Gastroesophageal sphincter (tissue), 4 donors: Measurements from ENCODE around the gene ZNF10. TPM values are rescaled to one million over a fixed set of nuclear protein-coding genes. Genes with fewer than 3 reads are reported as not detected.

Experiments used
- ATAC-seq: fragments of 150-250 bp; one replicate; pipeline ENCODE4 v1.9.1; 2016; ENCODE audit warnings: mild to moderate bottlenecking, moderate library complexity
- H3K27ac ChIP-seq, 4 donors: fragments of 200-600 bp; sonication (generic) in 3 of 4; 1 replicate in 3 of 4; 2 replicates in 1 of 4; pipeline ENCODE4 v1.5.1; 2016 to 2019
- H3K27me3 ChIP-seq: fragments of 200-600 bp; sonication (generic); one replicate; pipeline ENCODE4 v1.5.1; 2019
- H3K36me3 ChIP-seq, 2 donors: fragments of 200-600 bp; sonication (generic); one replicate each; pipeline ENCODE4 v1.5.1; 2019; ENCODE audit warnings: control low read depth in 1 of 2
- H3K4me1 ChIP-seq, 3 donors: fragments of 200-600 bp; sonication (generic); 1 replicate in 2 of 3; 2 replicates in 1 of 3; pipeline ENCODE4 v1.5.1; 2016 to 2019; ENCODE audit warnings: control low read depth in 2 of 3
- H3K4me3 ChIP-seq, 2 donors: fragments of 200-600 bp; sonication (generic); one replicate each; pipeline ENCODE4 v1.5.1; 2019; ENCODE audit warnings: mild to moderate bottlenecking in 1 of 2, moderate library complexity in 1 of 2
- H3K9me3 ChIP-seq, 3 donors: fragments of 200-600 bp; sonication (generic); one replicate each; pipeline ENCODE4 v1.5.1; 2017 to 2019; ENCODE audit warnings: control low read depth in 2 of 3
- CTCF ChIP-seq, 4 experiments: fragments of 200-600 bp in 2 of 4; fragments of 450-650 bp in 2 of 4; sonication (generic) in 1 of 4; IDR thresholded peaks; one replicate each; pipeline ENCODE4 v1.5.1; 2017 to 2019; ENCODE audit warnings: antibody characterized with exemption in 4 of 4, mild to moderate bottlenecking in 2 of 4, moderate library complexity in 2 of 4
- EP300 ChIP-seq: sonication (generic); formaldehyde crosslinking; IDR thresholded peaks from one replicate; pipeline ENCODE4 v1.6.1; 2017; ENCODE audit warnings: antibody characterized with exemption, mild to moderate bottlenecking
- POLR2A ChIP-seq, 2 donors: fragments of 450-650 bp; IDR thresholded peaks; one replicate each; pipeline ENCODE4 v1.6.1; 2017; ENCODE audit warnings: antibody characterized with exemption in 2 of 2, mild to moderate bottlenecking in 2 of 2, moderate library complexity in 1 of 2
- POLR2AphosphoS5 ChIP-seq: sonication (generic); formaldehyde crosslinking; IDR thresholded peaks from one replicate; pipeline ENCODE4 v1.6.1; 2017; ENCODE audit warnings: antibody characterized with exemption
- WGBS, 2 donors: methylation state at CpG; one replicate each; pipeline ENCODE4 v1.1.5; 2018; ENCODE audit warnings: low coverage in 1 of 2; 5-methylcytosine and 5-hydroxymethylcytosine counted together
- total RNA-seq, 4 donors: library from RNA; depleted of rRNA; stranded (reverse); fragments of >200 nt; gene quantifications; one replicate each; pipeline ENCODE4 v1.1.0, GENCODE V29; 2016

ZNF10 gene
- total RNA-seq, 4 donors from 2014 or later: 1.8 to 20.9 (median 11.1) TPM

GRCh38 chr12:133172491-133172890 is 42.1 kb downstream of the ZNF10 start:
- Histone ChIP-seq H3K4me1 (no peaks in the 10 kb centered on the region), H3K27me3 (no peaks in the 10 kb centered on the region), H3K4me3 (no peak overlapping the region), H3K36me3 (no peaks in the 10 kb centered on the region), H3K9me3 (peaks cover 0 to 80% (median 0%) of the 10 kb centered on the region in 3 donors), H3K27ac (no peak overlapping the region)
- no peak for ATAC-seq
- no peak for TF ChIP-seq POLR2A (IDR thresholded peaks at IDR 0.05)
- no peak for TF ChIP-seq POLR2AphosphoS5
- TF ChIP-seq CTCF (IDR thresholded peaks at IDR 0.05): no peak
- TF ChIP-seq EP300: no peak
- 100% methylated on average over 1 of the region's 1 CpG; no CpG with 5 or more reads in 1 of the 2 donors for WGBS, 2 donors

- no peak for ATAC-seq
Measured at GRCh38 chr12:133174901-133175300, 44.5 kb downstream of the ZNF10 start.

GRCh38 chr12:133180669-133181068 is 50.2 kb downstream of the ZNF10 start:
- Histone ChIP-seq H3K27me3 (no peaks in the 10 kb centered on the region), H3K9me3 (peaks cover 0 to 69% (median 0%) of the 10 kb centered on the region in 3 donors), H3K4me3 (peak overlapping the region in 1 of 2 donors; percentile 86), H3K27ac (peak overlapping the region in 1 of 4 donors; percentile 84), H3K4me1 (peaks cover 0 to 18% (median 0%) of the 10 kb centered on the region in 3 donors), H3K36me3 (peaks cover 0 to 31% of the 10 kb centered on the region in 2 donors)
- 95 to 97% methylated on average over 7 to 8 of the region's 8 CpGs for WGBS, 2 donors
- no peak for ATAC-seq
- TF ChIP-seq EP300 (no peak), POLR2AphosphoS5 (no peak), CTCF (IDR thresholded peaks at IDR 0.05) (no peak), POLR2A (IDR thresholded peaks at IDR 0.05) (no peak)

More at GRCh38 chr12:133174901-133175300, 44.5 kb downstream of the ZNF10 start:
- TF ChIP-seq POLR2A (IDR thresholded peaks at IDR 0.05): no peak
- TF ChIP-seq EP300: no peak
- no peak for TF ChIP-seq CTCF (IDR thresholded peaks at IDR 0.05)
- TF ChIP-seq POLR2AphosphoS5: no peak
- WGBS, 2 donors: 70 to 100% methylated on average over 1 of the region's 1 CpG
- H3K4me3 ChIP-seq: no peak overlapping the region
- peaks cover 0 to 88% (median 0%) of the 10 kb centered on the region in 3 donors for H3K9me3 ChIP-seq
- no peaks in the 10 kb centered on the region for H3K36me3 ChIP-seq
- H3K4me1 ChIP-seq: no peaks in the 10 kb centered on the region
- no peaks in the 10 kb centered on the region for H3K27me3 ChIP-seq
- H3K27ac ChIP-seq: no peak overlapping the region

- 1 to 4% methylated on average over 11 to 15 of the region's 40 CpGs for WGBS, 2 donors
- TF ChIP-seq POLR2A (IDR thresholded peaks at IDR 0.05) (peak; percentile 9 to 22), POLR2AphosphoS5 (peak; percentile 81), EP300 (no peak), CTCF (IDR thresholded peaks at IDR 0.05) (peak; percentile 52 to 91 (median 66))
- Histone ChIP-seq H3K27me3 (no peaks in the 10 kb centered on the region), H3K9me3 (peaks cover 0 to 69% (median 1%) of the 10 kb centered on the region in 3 donors), H3K27ac (peak within 1 kb of the TSS; percentile 18 to 84 (median 70)), H3K4me3 (peak within 1 kb of the TSS; percentile 63 to 86), H3K4me1 (peaks cover 0 to 18% (median 0%) of the 10 kb centered on the region in 3 donors), H3K36me3 (peaks cover 0 to 39% of the 10 kb centered on the region in 2 donors)
- peak; percentile 97 for ATAC-seq
Measured at GRCh38 chr12:133181238-133181959, 51.0 kb downstream of the ZNF10 start, which contains the start of gene ZNF268. TSS of gene ZNF268 (plus strand) at chr12:133181495. CDS start at chr12:133181998, 503 bp downstream.
